WTC11 (cell line): ENCODE measurements around the gene VTI1A.

Experiments
- ARID4B ChIP-seq: sonication (generic); formaldehyde crosslinking; IDR thresholded peaks from 2 replicates; pipeline ENCODE4 v1.8.0; 2023; ENCODE audit warnings: missing genetic modification reagents, mild to moderate bottlenecking, borderline replicate concordance
- CREB1 ChIP-seq: sonication (generic); formaldehyde crosslinking; IDR thresholded peaks from 2 replicates; pipeline ENCODE4 v1.8.0; 2023; ENCODE audit warnings: mild to moderate bottlenecking, missing genetic modification reagents
- CTCF ChIP-seq: fragments of 200-600 bp; IDR thresholded peaks from 2 replicates; pipeline ENCODE4 v1.8.0; 2022; ENCODE audit warnings: antibody characterized with exemption
- ERG ChIP-seq: fragments of 250-450 bp; sonication (Bioruptor Pico); IDR thresholded peaks from 2 replicates; pipeline ENCODE4 v1.8.0; 2021; ENCODE audit warnings: mild to moderate bottlenecking
- FOXP1 ChIP-seq: sonication (generic); formaldehyde crosslinking; IDR thresholded peaks from 2 replicates; pipeline ENCODE4 v1.8.0; 2022; ENCODE audit warnings: missing genetic modification reagents, mild to moderate bottlenecking, moderate library complexity, borderline replicate concordance
- JUN ChIP-seq: sonication (generic); formaldehyde crosslinking; IDR thresholded peaks from 2 replicates; pipeline ENCODE4 v1.8.0; 2023; ENCODE audit warnings: mild to moderate bottlenecking, missing genetic modification reagents
- NR3C1 ChIP-seq: sonication (generic); formaldehyde crosslinking; conservative IDR thresholded peaks from 2 replicates; pipeline ENCODE4 v1.8.1; 2023; ENCODE audit warnings: low read depth, mild to moderate bottlenecking, missing genetic modification reagents
- TEAD4 ChIP-seq: sonication (generic); formaldehyde crosslinking; IDR thresholded peaks from 2 replicates; pipeline ENCODE4 v1.8.0; 2022; ENCODE audit warnings: mild to moderate bottlenecking, missing genetic modification reagents
- ZNF219 ChIP-seq: sonication (generic); formaldehyde crosslinking; IDR thresholded peaks from 2 replicates; pipeline ENCODE4 v1.8.0; 2023; ENCODE audit warnings: missing genetic modification reagents, mild to moderate bottlenecking, borderline replicate concordance
- ZNF232 ChIP-seq: sonication (generic); formaldehyde crosslinking; IDR thresholded peaks from 2 replicates; pipeline ENCODE4 v1.8.0; 2022; ENCODE audit warnings: mild to moderate bottlenecking, missing genetic modification reagents
- TF ChIP-seq, protein P1 (sequence below): sonication (generic); formaldehyde crosslinking; conservative IDR thresholded peaks from 2 replicates; pipeline ENCODE4 v1.8.1; 2022; ENCODE audit warnings: mild to moderate bottlenecking, missing genetic modification reagents
- TF ChIP-seq, protein P2 (sequence below): fragments of 250-450 bp; sonication (Bioruptor Pico); IDR thresholded peaks from 2 replicates; pipeline ENCODE4 v1.9.0; 2021; ENCODE audit warnings: mild to moderate bottlenecking, borderline replicate concordance
- TF ChIP-seq, protein P3 (sequence below): sonication (generic); formaldehyde crosslinking; IDR thresholded peaks from 2 replicates; pipeline ENCODE4 v1.8.1; 2023; ENCODE audit warnings: mild to moderate bottlenecking, missing genetic modification reagents, borderline replicate concordance
- TF ChIP-seq, protein P4 (sequence below): sonication (generic); formaldehyde crosslinking; IDR thresholded peaks from 2 replicates; pipeline ENCODE4 v1.8.1; 2022; ENCODE audit warnings: low read depth, missing genetic modification reagents, borderline replicate concordance

DNA sequence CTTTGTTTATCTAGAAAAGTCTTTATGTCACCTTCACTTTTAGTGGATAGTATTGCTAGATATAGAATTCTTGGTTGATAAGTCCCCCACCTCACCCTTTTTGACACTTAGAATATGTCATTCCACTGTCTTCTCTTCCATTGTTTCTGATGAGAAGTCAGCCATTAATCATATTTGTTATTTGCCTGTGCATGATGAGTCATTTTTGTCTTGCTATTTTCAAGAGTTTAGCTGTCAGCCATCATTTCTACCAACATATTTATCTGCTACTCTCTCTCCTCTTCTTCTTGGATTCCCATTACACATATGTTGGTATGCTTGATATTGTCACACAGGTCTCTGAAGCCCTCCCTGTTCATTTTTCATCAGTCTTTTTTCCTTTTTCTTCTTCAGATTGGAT lies 342.2 kb downstream of the VTI1A start:
- no peak for TF ChIP-seq CTCF
- TF ChIP-seq ERG (CRISPR knock-in tag), result no peak
- no peak for TF ChIP-seq JUN (CRISPR knock-in tag)
- no peak for TF ChIP-seq ARID4B
- no peak for TF ChIP-seq ZNF232 (CRISPR knock-in tag)
- TF ChIP-seq ZNF219 (CRISPR knock-in tag), result no peak
- TF ChIP-seq, protein P1, sequence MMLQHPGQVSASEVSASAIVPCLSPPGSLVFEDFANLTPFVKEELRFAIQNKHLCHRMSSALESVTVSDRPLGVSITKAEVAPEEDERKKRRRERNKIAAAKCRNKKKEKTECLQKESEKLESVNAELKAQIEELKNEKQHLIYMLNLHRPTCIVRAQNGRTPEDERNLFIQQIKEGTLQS, result no peak
- TF ChIP-seq CREB1, result no peak
- no peak for TF ChIP-seq TEAD4 (CRISPR knock-in tag)
- TF ChIP-seq FOXP1 (CRISPR knock-in tag), result no peak
- TF ChIP-seq, protein P2, sequence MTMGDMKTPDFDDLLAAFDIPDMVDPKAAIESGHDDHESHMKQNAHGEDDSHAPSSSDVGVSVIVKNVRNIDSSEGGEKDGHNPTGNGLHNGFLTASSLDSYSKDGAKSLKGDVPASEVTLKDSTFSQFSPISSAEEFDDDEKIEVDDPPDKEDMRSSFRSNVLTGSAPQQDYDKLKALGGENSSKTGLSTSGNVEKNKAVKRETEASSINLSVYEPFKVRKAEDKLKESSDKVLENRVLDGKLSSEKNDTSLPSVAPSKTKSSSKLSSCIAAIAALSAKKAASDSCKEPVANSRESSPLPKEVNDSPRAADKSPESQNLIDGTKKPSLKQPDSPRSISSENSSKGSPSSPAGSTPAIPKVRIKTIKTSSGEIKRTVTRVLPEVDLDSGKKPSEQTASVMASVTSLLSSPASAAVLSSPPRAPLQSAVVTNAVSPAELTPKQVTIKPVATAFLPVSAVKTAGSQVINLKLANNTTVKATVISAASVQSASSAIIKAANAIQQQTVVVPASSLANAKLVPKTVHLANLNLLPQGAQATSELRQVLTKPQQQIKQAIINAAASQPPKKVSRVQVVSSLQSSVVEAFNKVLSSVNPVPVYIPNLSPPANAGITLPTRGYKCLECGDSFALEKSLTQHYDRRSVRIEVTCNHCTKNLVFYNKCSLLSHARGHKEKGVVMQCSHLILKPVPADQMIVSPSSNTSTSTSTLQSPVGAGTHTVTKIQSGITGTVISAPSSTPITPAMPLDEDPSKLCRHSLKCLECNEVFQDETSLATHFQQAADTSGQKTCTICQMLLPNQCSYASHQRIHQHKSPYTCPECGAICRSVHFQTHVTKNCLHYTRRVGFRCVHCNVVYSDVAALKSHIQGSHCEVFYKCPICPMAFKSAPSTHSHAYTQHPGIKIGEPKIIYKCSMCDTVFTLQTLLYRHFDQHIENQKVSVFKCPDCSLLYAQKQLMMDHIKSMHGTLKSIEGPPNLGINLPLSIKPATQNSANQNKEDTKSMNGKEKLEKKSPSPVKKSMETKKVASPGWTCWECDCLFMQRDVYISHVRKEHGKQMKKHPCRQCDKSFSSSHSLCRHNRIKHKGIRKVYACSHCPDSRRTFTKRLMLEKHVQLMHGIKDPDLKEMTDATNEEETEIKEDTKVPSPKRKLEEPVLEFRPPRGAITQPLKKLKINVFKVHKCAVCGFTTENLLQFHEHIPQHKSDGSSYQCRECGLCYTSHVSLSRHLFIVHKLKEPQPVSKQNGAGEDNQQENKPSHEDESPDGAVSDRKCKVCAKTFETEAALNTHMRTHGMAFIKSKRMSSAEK (CRISPR knock-in tag), result no peak
- TF ChIP-seq, protein P3, sequence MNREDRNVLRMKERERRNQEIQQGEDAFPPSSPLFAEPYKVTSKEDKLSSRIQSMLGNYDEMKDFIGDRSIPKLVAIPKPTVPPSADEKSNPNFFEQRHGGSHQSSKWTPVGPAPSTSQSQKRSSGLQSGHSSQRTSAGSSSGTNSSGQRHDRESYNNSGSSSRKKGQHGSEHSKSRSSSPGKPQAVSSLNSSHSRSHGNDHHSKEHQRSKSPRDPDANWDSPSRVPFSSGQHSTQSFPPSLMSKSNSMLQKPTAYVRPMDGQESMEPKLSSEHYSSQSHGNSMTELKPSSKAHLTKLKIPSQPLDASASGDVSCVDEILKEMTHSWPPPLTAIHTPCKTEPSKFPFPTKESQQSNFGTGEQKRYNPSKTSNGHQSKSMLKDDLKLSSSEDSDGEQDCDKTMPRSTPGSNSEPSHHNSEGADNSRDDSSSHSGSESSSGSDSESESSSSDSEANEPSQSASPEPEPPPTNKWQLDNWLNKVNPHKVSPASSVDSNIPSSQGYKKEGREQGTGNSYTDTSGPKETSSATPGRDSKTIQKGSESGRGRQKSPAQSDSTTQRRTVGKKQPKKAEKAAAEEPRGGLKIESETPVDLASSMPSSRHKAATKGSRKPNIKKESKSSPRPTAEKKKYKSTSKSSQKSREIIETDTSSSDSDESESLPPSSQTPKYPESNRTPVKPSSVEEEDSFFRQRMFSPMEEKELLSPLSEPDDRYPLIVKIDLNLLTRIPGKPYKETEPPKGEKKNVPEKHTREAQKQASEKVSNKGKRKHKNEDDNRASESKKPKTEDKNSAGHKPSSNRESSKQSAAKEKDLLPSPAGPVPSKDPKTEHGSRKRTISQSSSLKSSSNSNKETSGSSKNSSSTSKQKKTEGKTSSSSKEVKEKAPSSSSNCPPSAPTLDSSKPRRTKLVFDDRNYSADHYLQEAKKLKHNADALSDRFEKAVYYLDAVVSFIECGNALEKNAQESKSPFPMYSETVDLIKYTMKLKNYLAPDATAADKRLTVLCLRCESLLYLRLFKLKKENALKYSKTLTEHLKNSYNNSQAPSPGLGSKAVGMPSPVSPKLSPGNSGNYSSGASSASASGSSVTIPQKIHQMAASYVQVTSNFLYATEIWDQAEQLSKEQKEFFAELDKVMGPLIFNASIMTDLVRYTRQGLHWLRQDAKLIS, result no peak
- no peak for TF ChIP-seq NR3C1
- TF ChIP-seq, protein P4, sequence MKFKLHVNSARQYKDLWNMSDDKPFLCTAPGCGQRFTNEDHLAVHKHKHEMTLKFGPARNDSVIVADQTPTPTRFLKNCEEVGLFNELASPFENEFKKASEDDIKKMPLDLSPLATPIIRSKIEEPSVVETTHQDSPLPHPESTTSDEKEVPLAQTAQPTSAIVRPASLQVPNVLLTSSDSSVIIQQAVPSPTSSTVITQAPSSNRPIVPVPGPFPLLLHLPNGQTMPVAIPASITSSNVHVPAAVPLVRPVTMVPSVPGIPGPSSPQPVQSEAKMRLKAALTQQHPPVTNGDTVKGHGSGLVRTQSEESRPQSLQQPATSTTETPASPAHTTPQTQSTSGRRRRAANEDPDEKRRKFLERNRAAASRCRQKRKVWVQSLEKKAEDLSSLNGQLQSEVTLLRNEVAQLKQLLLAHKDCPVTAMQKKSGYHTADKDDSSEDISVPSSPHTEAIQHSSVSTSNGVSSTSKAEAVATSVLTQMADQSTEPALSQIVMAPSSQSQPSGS (CRISPR knock-in tag), result no peak
